NCI-H1694 treated with DMSO at 0.1 percent for 48 hours (cell line): ENCODE measurements around the gene SLC66A2.
A peak's percentile ranks its signal among the peaks of the same experiment; 100 is the strongest.

Experiments
- DNase-seq: peaks from one replicate; lab custom pipeline; 2025; lab: John Stamatoyannopoulos, UW

Gene SLC66A2

DNA sequence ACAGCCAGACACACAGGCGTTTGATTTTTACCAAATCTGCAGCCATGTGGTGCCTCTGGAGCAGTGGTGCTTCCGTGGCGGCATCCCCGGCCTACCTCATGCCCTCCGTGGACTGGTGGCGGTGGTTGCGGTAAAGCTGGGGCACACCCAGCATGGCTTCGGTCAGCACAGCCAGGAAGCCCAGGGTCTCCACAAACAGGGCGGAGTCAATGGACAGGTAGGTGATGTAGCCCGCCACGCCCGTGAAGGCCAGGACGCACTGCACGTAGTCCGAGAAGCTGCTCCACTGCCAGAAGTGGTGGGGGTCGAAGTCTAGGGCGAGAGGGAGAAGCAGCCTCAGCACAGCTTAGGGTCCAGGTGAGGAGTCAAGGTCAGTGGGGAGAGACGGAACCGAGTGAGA lies 32.4 kb downstream of the SLC66A2 start:
- DNase-seq, result no peak

GRCh38 chr18:79918615-79919011 lies 32.8 kb downstream of the SLC66A2 start:
- no peak for DNase-seq

DNA sequence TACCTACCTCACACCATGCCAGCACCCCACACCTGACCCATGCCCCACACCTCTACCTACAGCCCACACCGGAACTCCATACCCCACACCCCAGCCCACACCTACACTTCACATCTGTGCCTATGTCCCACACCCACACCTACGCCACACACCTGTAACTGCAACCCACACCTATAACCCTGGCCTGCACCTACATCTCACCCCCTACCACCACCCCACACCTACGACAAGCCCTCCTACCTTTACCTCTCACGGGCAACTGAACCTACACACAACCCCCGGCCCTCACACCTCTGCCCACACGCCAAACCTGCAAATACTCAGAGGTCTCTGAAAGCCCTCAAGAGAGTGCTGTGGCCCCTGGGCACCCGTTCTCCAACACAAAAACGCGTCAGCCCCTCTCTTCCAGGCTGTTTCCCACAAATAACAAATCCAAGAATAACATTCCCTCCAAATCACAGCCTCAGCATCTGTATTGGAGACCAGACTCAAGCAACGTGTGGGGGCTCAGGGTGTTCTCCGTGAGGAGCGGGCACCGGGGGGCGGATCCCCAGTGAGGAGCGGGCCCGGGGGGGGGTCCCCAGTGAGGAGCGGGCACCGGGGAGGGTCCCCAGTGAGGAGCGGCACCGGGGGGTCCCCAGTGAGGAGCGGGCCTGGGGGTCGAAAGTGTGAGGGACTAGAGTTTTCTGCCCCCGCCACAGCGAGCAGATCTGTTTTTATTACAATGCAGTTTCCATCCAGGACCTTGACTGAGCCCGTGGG lies 33.4 kb downstream of the SLC66A2 start:
- no peak for DNase-seq

DNA sequence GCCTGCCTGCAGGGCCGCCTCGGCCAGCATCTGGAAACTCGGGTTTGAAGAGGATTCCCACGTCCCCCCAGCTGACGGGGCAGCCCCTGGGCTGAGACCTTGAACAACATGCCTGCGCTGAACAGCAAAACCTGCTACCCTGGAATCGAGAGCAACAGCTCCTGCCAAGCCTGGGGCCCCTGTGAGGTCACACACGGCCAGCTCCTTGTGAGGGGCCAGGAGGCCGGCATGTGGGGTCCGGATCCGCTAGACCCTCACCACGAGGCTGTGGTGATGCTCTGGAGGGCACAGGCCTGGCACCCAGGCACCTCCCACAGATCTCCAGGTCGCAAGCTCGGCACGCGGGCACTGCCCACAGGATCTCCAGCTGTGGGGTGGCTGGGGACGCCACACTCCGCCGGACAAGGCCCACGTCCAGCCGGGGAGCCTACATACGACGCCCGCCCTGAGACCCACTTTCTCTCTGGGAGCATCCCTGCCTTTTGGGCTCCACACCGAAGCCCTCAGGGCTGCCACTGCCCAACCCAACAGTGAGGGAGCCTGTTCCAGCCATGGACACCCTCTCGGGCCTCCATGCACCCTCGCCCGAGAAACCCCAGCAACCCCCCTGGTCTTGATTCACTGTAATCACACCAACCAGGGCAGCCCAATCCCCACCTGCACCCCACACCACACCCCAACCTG lies 34.1 kb downstream of the SLC66A2 start:
- DNase-seq, result no peak

- no peak for DNase-seq
These were observed 34.8 kb downstream of the SLC66A2 start for GRCh38 chr18:79916546-79917168.

- DNase-seq, result no peak
These were observed 35.3 kb downstream of the SLC66A2 start for GRCh38 chr18:79916128-79916494.

- DNase-seq, result no peak
These were observed 36.0 kb downstream of the SLC66A2 start for GRCh38 chr18:79915161-79916127.

- no peak for DNase-seq
These were observed 36.8 kb downstream of the SLC66A2 start for GRCh38 chr18:79914614-79915160.

- DNase-seq, result no peak
These were observed 38.2 kb downstream of the SLC66A2 start for GRCh38 chr18:79912994-79913831.

GRCh38 chr18:79912409-79912991 lies 39.0 kb downstream of the SLC66A2 start:
- no peak for DNase-seq

DNA sequence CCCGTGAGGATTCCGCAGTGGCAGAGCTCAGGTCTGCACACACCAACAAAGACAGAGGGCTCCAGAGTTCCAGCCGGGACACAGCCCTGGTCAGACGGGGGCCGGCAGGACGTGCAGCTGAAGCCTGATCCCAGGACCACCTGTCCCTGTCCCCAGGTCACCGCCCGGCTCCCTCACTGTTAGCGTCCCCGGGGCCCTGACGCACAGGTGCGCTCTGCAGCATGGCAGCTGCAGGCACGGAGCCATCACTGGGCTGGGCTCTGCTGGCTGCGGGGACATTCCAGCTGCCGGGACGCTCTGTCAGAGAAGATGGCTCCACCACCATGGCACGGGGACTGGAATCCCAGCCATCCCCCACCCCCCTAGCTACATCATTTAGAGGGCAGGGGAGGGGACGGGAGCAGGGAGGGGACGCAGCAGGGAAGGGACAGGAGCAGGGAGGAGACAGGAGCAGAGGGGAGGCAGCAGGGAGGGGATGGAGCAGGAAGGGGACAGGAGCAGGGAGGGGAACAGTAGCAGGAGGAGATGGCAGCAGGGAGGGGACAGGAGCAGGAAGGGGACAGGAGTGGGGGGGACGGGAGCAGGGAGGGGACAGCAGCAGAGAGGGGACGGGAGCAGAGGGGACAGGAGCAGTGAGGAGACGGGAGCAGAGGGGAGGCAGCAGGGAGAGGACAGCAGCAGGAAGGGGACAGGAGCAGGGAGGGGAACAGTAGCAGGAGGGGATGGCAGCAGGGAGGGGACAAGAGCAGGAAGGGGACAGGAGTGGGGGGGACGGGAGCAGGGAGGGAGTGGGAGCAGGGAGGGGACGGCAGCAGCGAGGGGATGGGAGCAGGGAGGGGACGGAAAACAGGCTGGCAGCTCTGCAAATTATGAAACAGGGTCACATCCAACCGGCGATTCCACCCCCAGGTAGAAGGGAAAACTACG lies 39.8 kb downstream of the SLC66A2 start:
- peak; percentile 16 for DNase-seq

DNA sequence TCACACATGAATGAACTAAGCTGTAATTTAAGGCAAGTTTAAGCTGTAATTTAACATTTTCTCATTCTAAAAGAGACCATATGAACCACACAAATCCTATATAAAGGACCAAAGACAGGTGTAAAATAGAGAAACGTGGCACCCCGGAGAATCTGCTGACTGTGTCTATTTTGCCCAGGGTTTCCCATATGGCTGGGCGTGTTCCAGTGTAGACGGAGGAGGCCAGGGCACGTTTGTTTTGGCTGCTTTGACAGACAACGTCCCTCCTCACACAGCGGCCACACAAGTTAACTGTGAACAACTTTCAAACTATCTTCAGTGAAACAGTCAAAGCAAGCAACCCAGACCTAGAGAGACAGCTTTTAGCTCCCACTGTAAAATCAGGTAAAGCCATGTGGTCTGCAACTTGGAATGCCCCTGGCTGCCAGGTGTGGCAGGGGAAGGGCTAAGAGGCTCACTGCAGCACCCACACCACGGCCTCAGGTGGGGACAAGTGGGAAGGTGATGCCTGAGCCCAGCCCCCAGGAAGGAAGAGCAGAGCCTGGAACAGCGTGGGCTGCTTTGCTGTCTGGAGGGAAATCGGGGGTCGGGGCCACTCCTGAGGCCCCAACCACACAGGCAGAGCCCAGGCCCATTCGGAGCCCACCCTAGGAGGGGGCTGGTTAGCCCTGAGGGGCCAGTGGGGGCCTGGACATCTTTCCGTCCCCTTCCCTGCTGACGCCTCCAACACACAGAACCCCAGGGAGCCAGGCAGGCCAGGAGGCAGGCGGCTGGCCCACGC lies 40.7 kb downstream of the SLC66A2 start:
- DNase-seq, result no peak

- DNase-seq, result no peak
These were observed 44.7 kb downstream of the SLC66A2 start for GRCh38 chr18:79906706-79907105.

DNA sequence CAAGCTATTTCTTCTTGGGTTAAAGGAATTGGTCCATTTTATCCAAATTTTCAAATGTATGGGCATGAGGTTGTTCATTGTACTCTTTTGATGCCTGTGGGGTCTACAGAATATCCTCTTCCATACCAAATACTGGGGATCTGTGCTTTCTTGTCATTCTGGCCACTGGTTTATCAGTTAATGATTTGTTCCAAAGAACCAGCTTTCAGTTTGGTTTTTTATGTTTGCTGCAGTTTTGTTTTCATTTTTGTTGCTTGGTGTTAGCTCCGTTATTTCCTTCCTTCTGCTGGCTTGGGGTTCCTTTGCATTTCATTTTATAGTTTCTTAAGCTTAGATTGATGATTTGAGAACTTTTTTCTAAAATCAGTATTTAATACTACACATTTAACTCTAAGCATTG lies 45.5 kb downstream of the SLC66A2 start:
- no peak for DNase-seq

DNA sequence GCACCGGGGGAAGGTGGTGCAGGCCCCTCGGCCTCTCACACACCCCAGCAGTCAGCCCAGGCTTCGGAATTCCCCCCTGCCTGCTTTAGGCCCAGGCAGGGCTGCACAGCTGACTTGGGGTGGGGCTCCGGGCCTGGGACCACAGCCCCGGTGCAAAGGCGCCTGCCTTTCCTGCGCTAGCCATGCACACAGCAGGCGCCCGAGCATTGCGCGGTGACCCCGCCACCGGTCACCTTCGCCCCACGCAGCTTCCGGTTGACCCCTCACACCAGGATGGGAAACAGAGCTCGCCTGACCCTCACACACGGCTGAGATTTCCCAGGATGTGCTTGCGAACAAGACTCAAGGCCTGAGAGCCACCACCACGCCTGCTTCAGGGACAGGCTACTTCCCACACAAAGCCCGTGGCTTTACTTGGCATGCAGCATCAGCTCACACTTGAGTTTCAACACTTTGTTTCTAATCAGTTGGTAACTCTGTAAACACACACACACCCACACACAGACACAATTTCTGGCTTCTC lies 46.0 kb downstream of the SLC66A2 start:
- DNase-seq, result no peak

DNA sequence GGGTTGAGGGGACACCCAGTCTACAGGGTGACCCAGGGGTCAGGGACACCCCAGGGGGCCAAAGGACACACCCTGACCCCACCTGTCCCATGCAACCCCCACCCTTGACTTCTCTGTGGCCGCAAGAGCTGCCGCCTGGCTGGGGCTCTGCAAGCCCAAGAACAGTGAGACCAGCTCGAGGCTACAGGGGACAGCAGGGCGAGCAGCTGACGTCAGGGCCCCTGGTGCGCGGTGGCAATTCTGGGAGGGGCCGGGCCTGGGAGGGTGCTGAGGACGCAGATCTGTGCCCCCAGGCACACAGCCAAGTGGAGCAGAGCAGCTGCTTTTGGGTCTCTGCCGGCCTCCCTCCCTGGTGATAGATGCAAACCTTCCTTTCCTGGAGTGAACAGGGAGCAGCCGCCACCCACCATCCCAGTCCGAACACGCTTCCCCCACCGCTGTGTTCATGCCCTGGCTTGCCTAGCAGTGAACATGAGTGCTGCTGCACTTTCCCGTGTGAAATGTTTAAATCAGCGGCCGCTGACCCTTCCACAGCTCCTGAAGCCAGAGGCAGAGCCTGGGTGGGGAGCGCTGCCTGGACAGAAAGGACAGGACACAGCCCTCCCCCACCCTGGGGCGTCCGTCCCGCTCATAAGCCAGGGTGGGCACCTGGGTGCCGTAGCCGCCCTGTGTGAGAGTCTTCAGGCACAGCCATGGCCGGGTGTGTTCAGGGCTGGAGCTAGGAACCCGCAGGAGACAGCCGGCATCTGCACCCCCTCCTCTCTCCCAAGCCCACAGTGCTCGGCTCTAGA lies 46.9 kb downstream of the SLC66A2 start:
- DNase-seq, result peak; percentile 84

GRCh38 chr18:79903787-79904356 lies 47.6 kb downstream of the SLC66A2 start:
- no peak for DNase-seq
